Type B pancreatic cell (in vitro differentiated cells): ENCODE results near the gene R3HDM1. TPM values are rescaled to one million over a fixed set of nuclear protein-coding genes. Genes with fewer than 3 reads are reported as not detected.

Source experiments
- DNase-seq: peaks from one replicate; pipeline ENCODE4 v3.0.0; 2021; ENCODE audit warnings: mixed read lengths; ENCODE audit not compliant: unreplicated experiment; ENCODE audit errors: extremely low spot score
- H3K27ac Mint-ChIP-seq: 2 replicates; pipeline ENCODE4 v1.8.0; 2021; ENCODE audit warnings: mild to moderate bottlenecking, mixed read lengths
- H3K27me3 Mint-ChIP-seq: 2 replicates; pipeline ENCODE4 v1.8.0; 2021; ENCODE audit warnings: mixed read lengths
- H3K36me3 Mint-ChIP-seq: 2 replicates; pipeline ENCODE4 v1.8.0; 2021; ENCODE audit warnings: mixed read lengths
- H3K4me1 Mint-ChIP-seq: one replicate; pipeline ENCODE4 v1.8.0; 2021; ENCODE audit warnings: mixed read lengths; ENCODE audit not compliant: unreplicated experiment
- H3K4me3 Mint-ChIP-seq: 2 replicates; pipeline ENCODE4 v1.8.0; 2021; ENCODE audit warnings: mild to moderate bottlenecking, mixed read lengths
- H3K9me3 Mint-ChIP-seq: 2 replicates; pipeline ENCODE4 v1.8.0; 2021; ENCODE audit warnings: mixed read lengths
- CTCF ChIP-seq: fragments of 200-600 bp; sonication (generic); conservative IDR thresholded peaks from 2 replicates; pipeline ENCODE4 v1.5.0; 2021; ENCODE audit warnings: antibody characterized with exemption, mild to moderate bottlenecking
- total RNA-seq: library from RNA; stranded (reverse); gene quantifications from 2 replicates; pipeline ENCODE4 v1.2.1, GENCODE V29; 2021; ENCODE audit warnings: low replicate concordance

R3HDM1 gene
- total RNA-seq, 1 donor from 2014 or later, result 47.5 TPM

GRCh38 chr2:135663148-135663700 lies 131.9 kb downstream of the R3HDM1 start:
- no peaks in the 10 kb centered on the region for H3K27me3 Mint-ChIP-seq
- peaks cover 19% of the 10 kb centered on the region for H3K4me1 Mint-ChIP-seq
- no peak overlapping the region for H3K27ac Mint-ChIP-seq
- H3K36me3 Mint-ChIP-seq, result peaks cover 12% of the 10 kb centered on the region
- H3K4me3 Mint-ChIP-seq, result no peak overlapping the region
- no peak for DNase-seq
- no peak for TF ChIP-seq CTCF
- no peaks in the 10 kb centered on the region for H3K9me3 Mint-ChIP-seq

- peaks cover 19% of the 10 kb centered on the region for H3K4me1 Mint-ChIP-seq
- no peaks in the 10 kb centered on the region for H3K27me3 Mint-ChIP-seq
- peaks cover 12% of the 10 kb centered on the region for H3K36me3 Mint-ChIP-seq
- H3K9me3 Mint-ChIP-seq, result no peaks in the 10 kb centered on the region
- no peak for DNase-seq
- H3K4me3 Mint-ChIP-seq, result no peak overlapping the region
- H3K27ac Mint-ChIP-seq, result no peak overlapping the region
- no peak for TF ChIP-seq CTCF
Observed at GRCh38 chr2:135664623-135665068, 133.4 kb downstream of the R3HDM1 start.

GRCh38 chr2:135667045-135667444 lies 135.8 kb downstream of the R3HDM1 start:
- H3K36me3 Mint-ChIP-seq, result peaks cover 8% of the 10 kb centered on the region
- H3K27me3 Mint-ChIP-seq, result no peaks in the 10 kb centered on the region
- DNase-seq, result no peak

GRCh38 chr2:135674453-135674852 lies 143.2 kb downstream of the R3HDM1 start:
- no peak for TF ChIP-seq CTCF
- Mint-ChIP-seq H3K9me3 (no peaks in the 10 kb centered on the region), H3K4me3 (no peak overlapping the region), H3K27ac (no peak overlapping the region), H3K27me3 (no peaks in the 10 kb centered on the region), H3K4me1 (no peaks in the 10 kb centered on the region), H3K36me3 (peaks cover 11% of the 10 kb centered on the region)
- no peak for DNase-seq

More at GRCh38 chr2:135667045-135667444, 135.8 kb downstream of the R3HDM1 start:
- no peaks in the 10 kb centered on the region for H3K9me3 Mint-ChIP-seq
- H3K27ac Mint-ChIP-seq, result no peak overlapping the region
- H3K4me1 Mint-ChIP-seq, result peaks cover 19% of the 10 kb centered on the region
- no peak for TF ChIP-seq CTCF
- no peak overlapping the region for H3K4me3 Mint-ChIP-seq

- H3K36me3 Mint-ChIP-seq, result peaks cover 15% of the 10 kb centered on the region
- H3K27ac Mint-ChIP-seq, result no peak overlapping the region
- no peaks in the 10 kb centered on the region for H3K4me1 Mint-ChIP-seq
- no peak for TF ChIP-seq CTCF
- H3K4me3 Mint-ChIP-seq, result no peak overlapping the region
- no peaks in the 10 kb centered on the region for H3K9me3 Mint-ChIP-seq
- no peak for DNase-seq
- H3K27me3 Mint-ChIP-seq, result no peaks in the 10 kb centered on the region
Observed at GRCh38 chr2:135676031-135676430, 144.7 kb downstream of the R3HDM1 start.
